Osteoblast (primary cell): ENCODE measurements around the gene RASSF4. TPM values are rescaled to one million over a fixed set of nuclear protein-coding genes. Genes with fewer than 3 reads are reported as not detected.

Source experiments
- DNase-seq: peaks from one replicate; pipeline ENCODE4 v3.0.0; 2011; ENCODE audit warnings: low spot score, mixed read lengths; ENCODE audit not compliant: insufficient read length; ENCODE audit errors: missing footprints
- H2AFZ ChIP-seq: 2 replicates; pipeline ENCODE4 v1.6.0; 2011; ENCODE audit warnings: mild to moderate bottlenecking, low read length
- H3K27ac ChIP-seq: 2 replicates; pipeline ENCODE4 v1.5.1; 2011; ENCODE audit warnings: mild to moderate bottlenecking, low read depth, low read length, moderate library complexity
- H3K27me3 ChIP-seq: 2 replicates; pipeline ENCODE4 v1.6.0; 2012; ENCODE audit warnings: mild to moderate bottlenecking, control low read depth, inconsistent platforms, low read length, moderate library complexity; ENCODE audit not compliant: insufficient read depth
- H3K36me3 ChIP-seq: 2 replicates; pipeline ENCODE4 v1.5.1; 2011; ENCODE audit warnings: mild to moderate bottlenecking, low read length, control low read depth, moderate library complexity; ENCODE audit not compliant: insufficient read depth
- H3K4me1 ChIP-seq: 2 replicates; pipeline ENCODE4 v1.5.1; 2011; ENCODE audit warnings: mild to moderate bottlenecking, low read length, control low read depth, moderate library complexity; ENCODE audit not compliant: insufficient read depth
- H3K4me2 ChIP-seq: 2 replicates; pipeline ENCODE4 v1.6.0; 2011; ENCODE audit warnings: mild to moderate bottlenecking, low read length; ENCODE audit not compliant: insufficient read depth
- H3K4me3 ChIP-seq: fragments of 200-600 bp; sonication (generic); 3 replicates; pipeline ENCODE4 v1.5.1; 2012; ENCODE audit warnings: mild to moderate bottlenecking, low read length, inconsistent platforms; ENCODE audit not compliant: insufficient read depth
- H3K79me2 ChIP-seq: 2 replicates; pipeline ENCODE4 v1.6.0; 2012; ENCODE audit warnings: mild to moderate bottlenecking, low read length, control low read depth, inconsistent platforms; ENCODE audit not compliant: insufficient read depth
- H3K9me3 ChIP-seq: 2 replicates; pipeline ENCODE4 v1.5.1; 2011; ENCODE audit warnings: low read depth, low read length, control low read depth
- H4K20me1 ChIP-seq: 2 replicates; pipeline ENCODE4 v1.6.0; 2012; ENCODE audit warnings: mild to moderate bottlenecking, low read length, control low read depth; ENCODE audit not compliant: insufficient read depth
- total RNA-seq: library from RNA; depleted of rRNA; stranded (reverse); fragments of >200 nt; gene quantifications from 2 replicates; pipeline ENCODE4 v1.2.3, GENCODE V29; 2012
- TF ChIP-seq, protein P1 (sequence below): IDR thresholded peaks from 2 replicates; pipeline ENCODE4 v1.5.1; 2011; ENCODE audit warnings: mild to moderate bottlenecking, low read depth, low read length, moderate library complexity; ENCODE audit errors: extremely low read depth

The RASSF4 gene
- total RNA-seq, 1 donor = 4.0 TPM

DNA sequence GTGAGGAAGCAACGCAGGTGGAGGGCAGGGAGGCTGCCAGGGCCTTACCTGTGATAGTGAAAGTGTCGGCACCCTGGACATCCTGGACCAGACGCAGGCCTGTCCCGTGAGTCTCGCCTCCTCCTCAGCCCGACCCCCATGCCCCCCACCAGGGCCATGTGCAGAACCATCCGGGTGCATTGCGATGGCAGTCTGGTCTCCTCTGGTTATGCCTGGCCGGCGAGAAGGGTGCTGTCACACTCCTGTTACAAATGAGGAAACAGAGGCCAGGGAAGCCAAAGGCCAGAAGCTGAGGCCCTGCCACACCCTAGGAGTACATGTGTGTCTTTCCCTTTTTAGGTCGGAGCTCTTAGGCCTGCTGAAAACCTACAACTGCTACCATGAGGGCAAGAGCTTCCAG lies 11.8 kb downstream of the RASSF4 start:
- H3K9me3 ChIP-seq = no peaks in the 10 kb centered on the region
- no peaks in the 10 kb centered on the region for H4K20me1 ChIP-seq
- H3K4me3 ChIP-seq = no peak overlapping the region
- DNase-seq = peak; percentile 1
- no peak overlapping the region for H3K4me2 ChIP-seq
- peaks cover 5% of the 10 kb centered on the region for H3K36me3 ChIP-seq
- no peaks in the 10 kb centered on the region for H3K27me3 ChIP-seq
- no peaks in the 10 kb centered on the region for H3K79me2 ChIP-seq
- TF ChIP-seq, protein P1, sequence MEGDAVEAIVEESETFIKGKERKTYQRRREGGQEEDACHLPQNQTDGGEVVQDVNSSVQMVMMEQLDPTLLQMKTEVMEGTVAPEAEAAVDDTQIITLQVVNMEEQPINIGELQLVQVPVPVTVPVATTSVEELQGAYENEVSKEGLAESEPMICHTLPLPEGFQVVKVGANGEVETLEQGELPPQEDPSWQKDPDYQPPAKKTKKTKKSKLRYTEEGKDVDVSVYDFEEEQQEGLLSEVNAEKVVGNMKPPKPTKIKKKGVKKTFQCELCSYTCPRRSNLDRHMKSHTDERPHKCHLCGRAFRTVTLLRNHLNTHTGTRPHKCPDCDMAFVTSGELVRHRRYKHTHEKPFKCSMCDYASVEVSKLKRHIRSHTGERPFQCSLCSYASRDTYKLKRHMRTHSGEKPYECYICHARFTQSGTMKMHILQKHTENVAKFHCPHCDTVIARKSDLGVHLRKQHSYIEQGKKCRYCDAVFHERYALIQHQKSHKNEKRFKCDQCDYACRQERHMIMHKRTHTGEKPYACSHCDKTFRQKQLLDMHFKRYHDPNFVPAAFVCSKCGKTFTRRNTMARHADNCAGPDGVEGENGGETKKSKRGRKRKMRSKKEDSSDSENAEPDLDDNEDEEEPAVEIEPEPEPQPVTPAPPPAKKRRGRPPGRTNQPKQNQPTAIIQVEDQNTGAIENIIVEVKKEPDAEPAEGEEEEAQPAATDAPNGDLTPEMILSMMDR = no peak
- peaks cover 35% of the 10 kb centered on the region for H3K4me1 ChIP-seq
- H2AFZ ChIP-seq = no peak overlapping the region
- H3K27ac ChIP-seq = no peak overlapping the region

DNA sequence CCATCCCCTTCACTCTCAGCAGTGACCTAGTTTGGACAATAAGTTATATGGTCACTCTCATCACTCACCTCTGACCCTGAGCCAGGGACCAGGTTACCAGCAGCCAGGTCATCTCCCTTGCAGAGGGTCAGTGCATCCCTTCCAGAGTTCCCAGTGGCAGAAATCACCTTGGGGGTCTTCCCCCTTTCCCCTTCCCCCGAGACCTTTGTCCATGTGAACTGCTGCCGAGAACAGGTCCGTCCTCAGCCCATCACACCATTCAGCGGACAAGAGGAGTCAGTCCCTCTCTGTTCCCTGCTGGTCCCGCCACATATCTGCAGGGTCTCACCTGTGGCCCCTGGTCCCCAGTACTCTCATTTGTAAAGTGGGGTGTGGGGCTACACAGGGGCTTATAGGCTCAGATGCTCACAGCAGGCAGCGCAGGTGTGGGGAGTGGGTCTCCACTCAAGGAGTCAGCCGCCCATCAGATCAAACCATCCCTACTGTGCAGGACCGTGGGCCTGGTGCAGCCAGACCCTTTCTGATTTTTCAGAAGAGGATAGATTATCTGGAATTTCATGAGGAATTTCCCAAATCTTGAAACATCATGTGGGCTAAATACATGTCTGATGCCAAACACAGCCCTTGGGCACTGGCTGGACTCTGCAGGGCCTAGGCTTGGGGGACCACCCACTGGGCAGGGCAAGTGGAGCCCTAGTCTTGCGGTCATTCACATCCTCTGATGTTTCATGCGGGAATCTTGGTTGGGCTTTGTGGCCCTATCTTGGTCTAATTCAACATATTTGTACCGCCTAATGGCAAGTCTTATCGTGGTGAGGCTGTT lies 12.5 kb downstream of the RASSF4 start:
- peaks cover 4% of the 10 kb centered on the region for H3K79me2 ChIP-seq
- H3K27me3 ChIP-seq = no peaks in the 10 kb centered on the region
- peak; percentile 58 for DNase-seq
- no peaks in the 10 kb centered on the region for H4K20me1 ChIP-seq
- no peak overlapping the region for H3K4me3 ChIP-seq
- no peaks in the 10 kb centered on the region for H3K9me3 ChIP-seq
- no peak overlapping the region for H2AFZ ChIP-seq
- peaks cover 38% of the 10 kb centered on the region for H3K4me1 ChIP-seq
- no peak overlapping the region for H3K27ac ChIP-seq
- H3K4me2 ChIP-seq = no peak overlapping the region
- H3K36me3 ChIP-seq = peaks cover 5% of the 10 kb centered on the region
- TF ChIP-seq, protein P1 = no peak

GRCh38 chr10:44972874-44973306 lies 13.3 kb downstream of the RASSF4 start:
- Histone ChIP-seq H4K20me1 (no peaks in the 10 kb centered on the region), H3K36me3 (peaks cover 5% of the 10 kb centered on the region), H3K4me1 (peaks cover 40% of the 10 kb centered on the region), H3K27me3 (no peaks in the 10 kb centered on the region), H3K4me3 (no peak overlapping the region), H3K27ac (no peak overlapping the region), H3K79me2 (peaks cover 11% of the 10 kb centered on the region), H3K4me2 (no peak overlapping the region), H3K9me3 (no peaks in the 10 kb centered on the region), H2AFZ (no peak overlapping the region)
- DNase-seq = no peak
- TF ChIP-seq, protein P1 = no peak

DNA sequence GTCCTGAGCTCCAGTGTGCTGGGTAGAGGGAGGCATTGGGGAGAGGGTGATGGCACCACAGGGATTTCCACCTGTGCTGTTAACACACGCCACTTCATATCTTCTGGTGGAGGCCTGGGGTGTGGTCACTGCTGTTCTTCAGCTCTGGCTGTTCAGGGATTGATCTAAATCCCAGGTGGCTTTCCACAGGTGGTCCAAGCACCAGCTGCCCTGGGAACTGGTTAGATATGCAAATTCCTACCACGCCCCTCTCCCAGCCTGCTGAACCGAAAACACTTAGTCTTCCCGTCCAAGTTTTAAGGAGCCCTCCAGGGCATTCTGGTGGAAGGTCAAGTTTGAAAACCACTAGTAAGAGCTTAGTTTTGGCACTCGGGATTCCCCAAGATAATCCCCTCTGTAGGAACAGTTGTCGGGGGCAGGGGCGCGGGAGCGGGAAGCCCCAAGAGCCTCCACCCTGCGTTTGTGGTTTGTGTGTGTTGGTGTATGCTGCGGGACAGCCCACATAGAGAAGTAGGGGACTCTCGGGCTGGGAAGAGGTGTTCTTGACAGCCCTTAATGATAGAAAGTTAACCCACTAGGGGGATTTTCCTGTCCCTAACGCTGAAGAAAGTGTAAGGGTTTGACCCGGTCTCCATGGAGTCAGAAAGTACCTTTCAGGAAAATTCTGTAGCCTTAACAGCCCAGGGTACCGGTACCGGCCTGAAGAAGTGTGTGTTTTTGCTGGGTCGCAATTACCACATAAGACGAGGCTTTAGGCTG lies 13.9 kb downstream of the RASSF4 start:
- no peak overlapping the region for H2AFZ ChIP-seq
- peaks cover 5% of the 10 kb centered on the region for H3K36me3 ChIP-seq

More for the DNA sequence above, 13.9 kb downstream of the RASSF4 start:
- Histone ChIP-seq H3K79me2 (peaks cover 17% of the 10 kb centered on the region), H3K4me1 (peaks cover 40% of the 10 kb centered on the region), H4K20me1 (no peaks in the 10 kb centered on the region), H3K4me2 (no peak overlapping the region), H3K4me3 (no peak overlapping the region), H3K27ac (no peak overlapping the region), H3K9me3 (no peaks in the 10 kb centered on the region), H3K27me3 (no peaks in the 10 kb centered on the region)
- TF ChIP-seq, protein P1 = no peak
- peak; percentile 34 for DNase-seq
